Liver (tissue), 9 donors: Measurements from ENCODE around the gene ZNRD2. TPM values are rescaled to one million over a fixed set of nuclear protein-coding genes. Genes with fewer than 3 reads are reported as not detected.

Source experiments
- DNase-seq: peaks from one replicate; pipeline ENCODE4 v3.0.0-alpha.2; 2017; ENCODE audit warnings: low spot score
- H3K27ac ChIP-seq, 2 donors: one replicate each; pipeline ENCODE4 v1.7.0; 2013; ENCODE audit warnings: inconsistent platforms in 2 of 2, low read length in 2 of 2, control low read depth in 1 of 2, low read depth in 1 of 2, mild to moderate bottlenecking in 1 of 2
- H3K27me3 ChIP-seq, 4 donors: one replicate each; pipeline versions ENCODE4 v1.6.1 to v1.7.0; 2013; ENCODE audit warnings: low read length in 3 of 4, inconsistent platforms in 1 of 4, mild to moderate bottlenecking in 1 of 4, moderate library complexity in 1 of 4; ENCODE audit not compliant: control insufficient read depth in 4 of 4, insufficient read depth in 4 of 4
- H3K36me3 ChIP-seq, 4 donors: one replicate each; pipeline versions ENCODE4 v1.6.1 to v1.7.0; 2013; ENCODE audit warnings: low read length in 3 of 4, mild to moderate bottlenecking in 3 of 4, low read depth in 1 of 4, moderate library complexity in 1 of 4; ENCODE audit not compliant: control insufficient read depth in 4 of 4, insufficient read depth in 3 of 4
- H3K4me1 ChIP-seq, 4 donors: one replicate each; pipeline versions ENCODE4 v1.6.1 to v1.7.0; 2013; ENCODE audit warnings: low read length in 3 of 4, mild to moderate bottlenecking in 3 of 4, moderate library complexity in 1 of 4; ENCODE audit not compliant: control insufficient read depth in 4 of 4, insufficient read depth in 4 of 4
- H3K4me3 ChIP-seq, 3 donors: one replicate each; pipeline versions ENCODE4 v1.6.1 to v1.7.0; 2013; ENCODE audit warnings: low read length in 3 of 3, control low read depth in 1 of 3, low read depth in 1 of 3, mild to moderate bottlenecking in 1 of 3
- H3K9ac ChIP-seq, 2 donors: one replicate each; pipeline ENCODE4 v1.7.0; 2013; ENCODE audit warnings: low read length in 2 of 2, mild to moderate bottlenecking in 2 of 2, moderate library complexity in 2 of 2, control low read depth in 1 of 2, low read depth in 1 of 2
- H3K9me3 ChIP-seq, 4 donors: one replicate each; pipeline versions ENCODE4 v1.6.1 to v1.7.0; 2013; ENCODE audit warnings: low read length in 3 of 4; ENCODE audit not compliant: control insufficient read depth in 4 of 4
- EGR1 ChIP-seq, 2 donors: IDR thresholded peaks; 2 replicates each; pipeline ENCODE4 v1.6.1; 2016 to 2018; ENCODE audit warnings: antibody characterized with exemption in 2 of 2, low read depth in 2 of 2
- HNF4A ChIP-seq, 2 donors: conservative IDR thresholded peaks; 2 replicates each; pipeline ENCODE4 v1.6.1; 2016; ENCODE audit warnings: antibody characterized with exemption in 2 of 2, mild to moderate bottlenecking in 2 of 2
- RAD21 ChIP-seq, 2 donors: IDR thresholded peaks; 2 replicates each; pipeline ENCODE4 v1.6.1; 2016; ENCODE audit warnings: antibody characterized with exemption in 2 of 2, mild to moderate bottlenecking in 2 of 2
- RXRA ChIP-seq, 2 donors: IDR thresholded peaks; 2 replicates each; pipeline ENCODE4 v1.6.1; 2017 to 2018; ENCODE audit warnings: antibody characterized with exemption in 2 of 2, mild to moderate bottlenecking in 1 of 2
- SP1 ChIP-seq: IDR thresholded peaks from 2 replicates; pipeline ENCODE4 v1.6.1; 2018; ENCODE audit warnings: antibody characterized with exemption, mild to moderate bottlenecking
- YY1 ChIP-seq: IDR thresholded peaks from 2 replicates; pipeline ENCODE4 v1.6.1; 2016; ENCODE audit warnings: antibody characterized with exemption, mild to moderate bottlenecking
- WGBS: extraction: QIAGEN DNeasy Blood & Tissue Kit; methylation state at CpG from one replicate; pipeline ENCODE4 v1.1.7; 2013; 5-methylcytosine and 5-hydroxymethylcytosine counted together
- polyA plus RNA-seq, 2 donors: library from polyadenylated mRNA; stranded (reverse) in 1 of 2; unstranded in 1 of 2; fragments of 200-250 nt in 1 of 2; fragments of >200 nt in 1 of 2; fragmentation: Nextera tagmentation in 1 of 2; extraction: Ambion mirVana in 1 of 2; gene quantifications; one replicate each; pipeline versions ENCODE4 v1.2.1 to v1.2.3, GENCODE V29; 2013 to 2015
- total RNA-seq, 2 donors: library from RNA; depleted of rRNA; stranded (reverse); fragments of >200 nt; gene quantifications; one replicate each; pipeline ENCODE4 v1.2.3, GENCODE V29; 2014
- TF ChIP-seq, protein P1 (sequence below): fragments of 150-350 bp; IDR thresholded peaks from 2 replicates; pipeline ENCODE4 v1.5.1; 2017; ENCODE audit warnings: improper control_type of control experiment, low read depth, low read length; ENCODE audit not compliant: missing input control
- TF ChIP-seq, protein P2 (sequence below): IDR thresholded peaks from 2 replicates; pipeline ENCODE4 v1.6.1; 2016; ENCODE audit warnings: antibody characterized with exemption
- donor health status: healthy.
- donor health status: healthy.
- donor health status: healthy.
- donor health status: healthy.
- donor health status: healthy.

ZNRD2 gene
- total and polyA plus RNA-seq, 4 donors, result 18.2 to 39.5 (median 28.0) TPM

DNA sequence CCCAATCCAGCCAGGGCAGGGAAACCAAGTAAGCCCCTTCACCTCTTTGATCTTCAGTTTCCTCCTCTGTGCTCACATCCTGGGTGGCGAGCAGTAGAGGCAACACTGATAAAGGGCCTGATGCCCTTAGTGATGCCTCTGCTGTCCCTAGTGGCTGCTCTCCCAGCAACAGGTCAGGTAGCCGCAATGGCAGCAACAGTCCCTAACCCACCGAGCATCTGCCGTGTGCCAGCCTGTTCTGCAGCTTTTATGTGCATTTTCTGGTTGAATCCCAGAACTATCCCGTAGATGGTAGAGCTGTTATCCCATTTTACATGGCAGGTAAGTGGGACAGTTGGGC, 40.1 kb upstream of the ZNRD2 start:
- WGBS, result 91% methylated on average over 5 of the region's 5 CpGs
- no peaks in the 10 kb centered on the region for H3K27me3 ChIP-seq
- no peak for DNase-seq
- no peak overlapping the region for H3K4me3 ChIP-seq
- peaks cover 18 to 67% (median 53%) of the 10 kb centered on the region in 4 donors for H3K4me1 ChIP-seq
- no peak overlapping the region for H3K9ac ChIP-seq
- TF ChIP-seq YY1, result peak; percentile 24
- TF ChIP-seq, protein P1, sequence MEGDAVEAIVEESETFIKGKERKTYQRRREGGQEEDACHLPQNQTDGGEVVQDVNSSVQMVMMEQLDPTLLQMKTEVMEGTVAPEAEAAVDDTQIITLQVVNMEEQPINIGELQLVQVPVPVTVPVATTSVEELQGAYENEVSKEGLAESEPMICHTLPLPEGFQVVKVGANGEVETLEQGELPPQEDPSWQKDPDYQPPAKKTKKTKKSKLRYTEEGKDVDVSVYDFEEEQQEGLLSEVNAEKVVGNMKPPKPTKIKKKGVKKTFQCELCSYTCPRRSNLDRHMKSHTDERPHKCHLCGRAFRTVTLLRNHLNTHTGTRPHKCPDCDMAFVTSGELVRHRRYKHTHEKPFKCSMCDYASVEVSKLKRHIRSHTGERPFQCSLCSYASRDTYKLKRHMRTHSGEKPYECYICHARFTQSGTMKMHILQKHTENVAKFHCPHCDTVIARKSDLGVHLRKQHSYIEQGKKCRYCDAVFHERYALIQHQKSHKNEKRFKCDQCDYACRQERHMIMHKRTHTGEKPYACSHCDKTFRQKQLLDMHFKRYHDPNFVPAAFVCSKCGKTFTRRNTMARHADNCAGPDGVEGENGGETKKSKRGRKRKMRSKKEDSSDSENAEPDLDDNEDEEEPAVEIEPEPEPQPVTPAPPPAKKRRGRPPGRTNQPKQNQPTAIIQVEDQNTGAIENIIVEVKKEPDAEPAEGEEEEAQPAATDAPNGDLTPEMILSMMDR, result peak; percentile 11
- no peak for TF ChIP-seq EGR1 (IDR thresholded peaks at IDR 0.05; ENCODE audit: low read depth in 2 of 2)
- peaks cover 8 to 36% (median 16%) of the 10 kb centered on the region in 4 donors for H3K36me3 ChIP-seq
- no peaks in the 10 kb centered on the region for H3K9me3 ChIP-seq
- H3K27ac ChIP-seq, result no peak overlapping the region

DNA sequence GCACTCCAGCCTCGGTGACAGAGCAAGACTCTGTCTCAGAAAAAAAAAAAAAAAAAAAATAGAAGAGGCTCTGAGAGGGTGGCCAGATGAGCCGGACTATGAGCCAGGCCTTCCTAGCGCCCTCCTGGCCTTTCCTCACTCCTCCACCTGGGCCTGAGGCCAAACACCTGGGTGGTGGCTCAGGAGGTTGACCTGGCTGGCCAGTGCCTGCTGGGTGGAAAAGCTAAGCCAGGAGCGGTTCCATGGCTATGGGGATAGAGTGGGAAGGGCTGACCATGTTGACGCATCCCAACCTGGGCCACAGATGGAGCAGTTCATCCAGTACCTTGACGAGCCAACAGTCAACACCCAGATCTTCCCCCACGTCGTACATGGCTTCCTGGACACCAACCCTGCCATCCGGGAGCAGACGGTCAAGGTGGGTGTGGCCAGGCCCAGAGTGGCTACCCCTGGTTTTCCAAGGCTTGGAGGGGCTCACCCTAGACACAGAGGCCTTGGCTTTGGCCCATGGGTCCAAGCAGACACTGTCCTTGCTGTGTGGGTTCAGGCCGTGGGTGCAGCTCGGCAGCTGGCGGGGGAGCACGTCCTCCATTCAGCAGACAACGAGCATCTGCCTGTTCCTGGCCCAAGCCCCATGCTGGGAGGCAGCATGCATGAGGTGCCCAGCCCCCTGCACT, 37.8 kb upstream of the ZNRD2 start:
- Histone ChIP-seq H3K4me3 (no peak overlapping the region), H3K9me3 (no peaks in the 10 kb centered on the region), H3K27ac (no peak overlapping the region), H3K27me3 (no peaks in the 10 kb centered on the region), H3K4me1 (peaks cover 12 to 47% (median 39%) of the 10 kb centered on the region in 4 donors), H3K9ac (no peak overlapping the region), H3K36me3 (peaks cover 8 to 45% (median 23%) of the 10 kb centered on the region in 4 donors)
- DNase-seq, result no peak
- 76% methylated on average over 15 of the region's 15 CpGs for WGBS
- TF ChIP-seq SP1 (peak; percentile 25), HNF4A (conservative IDR thresholded peaks at IDR 0.05) (peak; percentile 68 to 69), RXRA (IDR thresholded peaks at IDR 0.05) (peak; percentile 30 to 60), RAD21 (IDR thresholded peaks at IDR 0.05) (peak in 1 of 2 donors; percentile 12)
- TF ChIP-seq, protein P2, sequence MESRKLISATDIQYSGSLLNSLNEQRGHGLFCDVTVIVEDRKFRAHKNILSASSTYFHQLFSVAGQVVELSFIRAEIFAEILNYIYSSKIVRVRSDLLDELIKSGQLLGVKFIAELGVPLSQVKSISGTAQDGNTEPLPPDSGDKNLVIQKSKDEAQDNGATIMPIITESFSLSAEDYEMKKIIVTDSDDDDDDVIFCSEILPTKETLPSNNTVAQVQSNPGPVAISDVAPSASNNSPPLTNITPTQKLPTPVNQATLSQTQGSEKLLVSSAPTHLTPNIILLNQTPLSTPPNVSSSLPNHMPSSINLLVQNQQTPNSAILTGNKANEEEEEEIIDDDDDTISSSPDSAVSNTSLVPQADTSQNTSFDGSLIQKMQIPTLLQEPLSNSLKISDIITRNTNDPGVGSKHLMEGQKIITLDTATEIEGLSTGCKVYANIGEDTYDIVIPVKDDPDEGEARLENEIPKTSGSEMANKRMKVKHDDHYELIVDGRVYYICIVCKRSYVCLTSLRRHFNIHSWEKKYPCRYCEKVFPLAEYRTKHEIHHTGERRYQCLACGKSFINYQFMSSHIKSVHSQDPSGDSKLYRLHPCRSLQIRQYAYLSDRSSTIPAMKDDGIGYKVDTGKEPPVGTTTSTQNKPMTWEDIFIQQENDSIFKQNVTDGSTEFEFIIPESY, result no peak

DNA sequence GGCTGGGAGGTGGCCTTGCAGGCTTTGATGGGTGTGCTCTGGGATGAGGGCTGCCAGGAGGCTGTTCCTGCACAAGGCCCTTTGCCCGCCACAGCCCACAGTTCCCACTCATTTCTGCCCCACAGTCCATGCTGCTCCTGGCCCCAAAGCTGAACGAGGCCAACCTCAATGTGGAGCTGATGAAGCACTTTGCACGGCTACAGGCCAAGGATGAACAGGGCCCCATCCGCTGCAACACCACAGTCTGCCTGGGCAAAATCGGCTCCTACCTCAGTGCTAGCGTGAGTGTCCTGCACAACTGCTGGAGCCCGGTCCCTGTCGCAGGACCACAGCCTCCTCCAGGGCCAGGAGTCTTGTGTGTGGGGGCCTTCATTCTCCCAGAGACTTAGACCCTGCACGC, 35.2 kb upstream of the ZNRD2 start:
- Histone ChIP-seq H3K4me3 (no peak overlapping the region), H3K9ac (no peak overlapping the region), H3K4me1 (peaks cover 7 to 33% (median 22%) of the 10 kb centered on the region in 4 donors), H3K27me3 (no peaks in the 10 kb centered on the region), H3K27ac (no peak overlapping the region), H3K36me3 (peaks cover 11 to 41% (median 28%) of the 10 kb centered on the region in 4 donors), H3K9me3 (no peaks in the 10 kb centered on the region)
- no peak for TF ChIP-seq HNF4A (conservative IDR thresholded peaks at IDR 0.05)
- TF ChIP-seq SP1, result no peak
- 93% methylated on average over 9 of the region's 9 CpGs for WGBS
- no peak for DNase-seq
